Stimulated activated CD8-positive, alpha-beta memory T cell treated with anti-CD3 and anti-CD28 coated beads, Interleukin-7, amount 100 ng/mL, for 24 hours (primary cell): ENCODE data around the gene CARHSP1.
"Not testable (repeated sequence)": the region's sequence is repeated elsewhere in the genome, so short reads cannot be mapped to it uniquely, and the experiment has no call there.

Experiments
- DNase-seq: peaks from one replicate; pipeline ENCODE4 v3.0.0-alpha.2; 2020; ENCODE audit warnings: low read depth

The CARHSP1 gene

DNA sequence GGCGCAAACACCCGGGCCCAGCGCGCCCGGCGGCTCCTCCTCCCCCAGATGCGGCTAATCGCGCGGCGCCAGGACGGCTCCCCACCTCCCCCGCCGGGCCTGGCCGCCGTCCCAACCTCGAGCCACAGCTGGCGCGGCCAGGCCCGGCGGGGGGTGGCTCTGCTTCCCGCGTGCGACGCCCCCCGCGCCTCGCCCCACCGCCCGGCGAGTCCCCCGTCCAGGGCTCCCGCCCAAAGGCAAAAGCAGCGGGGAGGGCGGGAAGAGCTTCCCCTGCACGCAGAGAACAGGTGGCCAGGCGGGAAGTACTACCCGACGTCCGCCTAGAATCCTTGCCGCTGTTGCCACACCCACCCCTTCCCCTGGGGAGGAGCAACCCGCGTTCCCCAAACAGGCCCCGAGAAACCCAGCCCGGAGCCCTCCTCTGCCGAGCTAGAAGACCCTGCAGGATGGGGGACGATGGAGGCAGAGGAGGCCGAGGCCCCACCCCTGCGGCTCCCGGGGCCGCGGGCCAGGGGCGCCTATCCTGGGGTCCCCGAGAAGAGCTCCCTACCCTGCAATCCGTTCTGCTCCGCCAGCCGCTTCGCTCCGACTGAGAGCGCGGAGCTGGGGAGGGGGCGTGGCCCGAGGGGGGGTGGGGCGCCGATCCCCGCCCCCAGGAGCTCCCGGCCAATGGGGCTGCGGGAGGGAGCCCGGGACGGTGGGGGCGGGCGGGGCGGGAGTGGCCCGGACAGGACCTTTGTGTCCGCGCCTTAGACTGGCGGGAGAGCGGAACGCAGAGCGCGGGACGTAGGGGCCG lies at the start of gene CARHSP1:
Gene CARHSP1 (minus strand): TSS at position 591 of the 796 bp plus-strand sequence. CDS start 9,678 bp downstream, outside the sequence.
- peak; percentile 55 for DNase-seq

DNA sequence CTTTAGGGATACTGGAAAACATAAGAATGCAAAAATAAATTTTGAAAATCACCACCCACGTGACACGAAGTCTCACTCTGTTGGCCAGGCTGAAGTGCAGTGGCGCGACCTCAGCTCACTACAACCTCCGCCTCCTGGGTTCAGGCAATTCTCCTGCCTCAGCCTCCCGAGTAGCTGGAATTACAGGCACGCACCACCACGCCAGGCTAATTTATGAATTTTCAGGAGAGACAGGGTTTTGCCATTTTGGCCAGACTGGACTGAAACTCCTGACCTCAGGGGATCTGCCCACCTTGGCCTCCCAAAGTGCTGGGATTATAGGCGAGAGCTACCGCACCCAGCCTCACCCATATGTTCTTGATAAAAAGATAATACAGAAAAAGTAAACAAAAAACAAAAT lies 48.5 kb upstream of the CARHSP1 start:
- not testable (repeated sequence) for DNase-seq

DNA sequence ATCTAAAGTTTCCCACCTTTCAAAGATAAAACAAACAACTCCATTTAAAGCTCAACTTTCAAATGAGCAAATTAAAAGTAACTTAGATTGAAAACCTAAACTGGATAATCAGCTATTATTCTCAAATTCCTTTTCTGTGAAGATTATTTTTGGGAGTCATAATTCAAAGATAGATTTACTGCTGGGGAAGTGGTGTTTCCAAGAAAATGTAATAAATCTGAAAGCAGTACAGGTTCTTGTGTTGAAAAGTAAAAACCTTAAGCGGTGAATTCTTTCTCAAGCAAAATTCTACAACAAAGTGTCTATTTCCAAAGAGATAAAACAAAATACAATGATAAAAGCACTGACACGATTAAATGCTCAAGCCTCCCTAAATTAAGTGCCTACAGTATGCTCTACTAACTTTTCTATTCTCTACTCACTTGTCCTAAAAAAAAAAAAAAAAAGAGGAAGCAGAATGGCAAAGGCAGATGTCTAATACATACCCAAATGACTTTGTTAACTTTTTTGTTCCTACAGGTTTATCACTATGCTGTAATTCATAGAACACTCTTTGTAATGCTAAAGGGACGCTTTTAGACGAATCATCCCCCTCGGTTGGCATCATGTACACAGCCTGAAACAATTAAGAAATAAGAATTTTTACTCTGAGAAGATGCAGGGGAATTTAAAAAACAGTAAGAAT lies 47.9 kb upstream of the CARHSP1 start:
- no peak for DNase-seq

GRCh38 chr16:8915722-8916301 lies 47.0 kb upstream of the CARHSP1 start:
- no peak for DNase-seq

GRCh38 chr16:8914098-8914497 lies 45.3 kb upstream of the CARHSP1 start:
- DNase-seq: no peak

DNA sequence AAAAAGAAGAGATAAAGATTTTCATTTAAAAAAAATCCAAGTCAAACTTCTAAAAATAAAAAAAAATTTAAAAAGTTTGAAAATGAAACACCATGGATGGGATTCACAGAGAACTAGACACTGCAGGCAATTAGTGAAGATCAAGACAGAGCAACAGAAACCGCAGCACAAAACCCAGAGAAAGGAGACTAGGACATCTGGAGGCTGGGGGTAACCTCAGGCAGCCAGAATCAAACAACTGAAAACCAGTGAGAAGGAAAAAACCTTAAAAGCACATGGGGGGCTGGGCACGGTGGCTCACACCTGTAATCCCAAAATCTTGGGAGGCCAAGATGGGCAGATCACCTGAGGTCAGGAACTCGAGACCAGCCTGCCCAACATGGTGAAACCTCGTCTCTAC lies 44.0 kb upstream of the CARHSP1 start:
- no peak for DNase-seq

- DNase-seq: no peak
These were observed 42.0 kb upstream of the CARHSP1 start for GRCh38 chr16:8910811-8911210.

- no peak for DNase-seq
These were observed 40.1 kb upstream of the CARHSP1 start for GRCh38 chr16:8908810-8909468.

- no peak for DNase-seq
These were observed 38.3 kb upstream of the CARHSP1 start for GRCh38 chr16:8907096-8907495.

DNA sequence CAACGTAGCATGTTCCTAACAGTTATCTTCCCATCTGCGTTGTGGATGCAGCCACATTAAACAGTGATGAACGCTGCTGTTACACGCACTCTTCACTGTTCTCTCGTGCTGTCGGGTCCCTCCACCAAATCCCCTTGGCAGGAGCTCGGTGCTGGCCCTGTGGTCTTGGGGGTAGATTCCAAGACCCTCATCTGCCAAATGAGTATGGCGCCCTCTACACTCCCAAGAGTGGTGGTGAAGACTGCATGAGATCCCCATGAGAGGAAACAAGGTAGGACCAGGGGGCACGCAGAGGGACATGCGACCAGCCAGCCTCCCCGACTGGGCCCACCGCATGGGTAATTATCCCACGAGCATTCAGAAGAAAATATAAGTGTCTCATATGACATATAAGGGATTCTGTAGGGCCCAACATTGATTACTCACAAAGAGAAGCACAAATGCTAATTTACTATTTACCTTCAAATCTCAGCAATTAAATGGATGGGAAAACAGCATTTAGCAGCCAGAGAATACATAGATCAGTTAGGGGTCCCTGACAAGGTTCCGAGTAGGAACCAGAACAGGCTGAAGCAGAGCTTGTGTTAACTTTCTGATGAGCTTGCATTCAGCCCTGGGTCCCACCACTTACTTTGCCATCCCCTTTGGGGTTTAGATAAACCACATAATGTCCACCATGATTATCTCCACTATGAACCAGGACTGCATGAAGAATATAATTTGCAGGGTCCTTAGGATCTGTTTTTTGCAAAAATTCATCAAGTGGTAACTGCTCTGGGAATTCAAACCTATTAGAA lies 37.2 kb upstream of the CARHSP1 start:
- no peak for DNase-seq

- no peak for DNase-seq
These were observed 36.5 kb upstream of the CARHSP1 start for GRCh38 chr16:8905168-8905762.

- DNase-seq: no peak
These were observed 35.2 kb upstream of the CARHSP1 start for GRCh38 chr16:8904018-8904430.

DNA sequence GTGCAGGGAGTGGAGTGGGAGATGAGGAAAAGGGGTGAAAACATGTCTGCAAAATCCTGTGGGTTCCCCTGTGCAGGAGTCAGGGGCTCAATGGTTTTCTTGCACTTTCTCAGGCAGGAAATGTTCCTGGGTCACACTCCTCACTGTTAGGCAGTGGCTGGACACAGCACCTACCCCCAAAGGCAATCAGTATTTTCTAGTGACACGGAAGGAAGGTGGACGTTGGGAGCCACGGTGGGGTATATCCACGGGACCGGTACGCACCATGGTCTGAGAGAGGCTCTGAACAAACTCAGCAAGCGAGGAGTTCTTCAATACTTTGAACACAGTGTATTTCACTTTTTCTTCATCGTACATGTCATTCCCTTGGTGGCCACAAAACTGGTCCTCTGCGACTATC lies 34.2 kb upstream of the CARHSP1 start:
- no peak for DNase-seq

DNA sequence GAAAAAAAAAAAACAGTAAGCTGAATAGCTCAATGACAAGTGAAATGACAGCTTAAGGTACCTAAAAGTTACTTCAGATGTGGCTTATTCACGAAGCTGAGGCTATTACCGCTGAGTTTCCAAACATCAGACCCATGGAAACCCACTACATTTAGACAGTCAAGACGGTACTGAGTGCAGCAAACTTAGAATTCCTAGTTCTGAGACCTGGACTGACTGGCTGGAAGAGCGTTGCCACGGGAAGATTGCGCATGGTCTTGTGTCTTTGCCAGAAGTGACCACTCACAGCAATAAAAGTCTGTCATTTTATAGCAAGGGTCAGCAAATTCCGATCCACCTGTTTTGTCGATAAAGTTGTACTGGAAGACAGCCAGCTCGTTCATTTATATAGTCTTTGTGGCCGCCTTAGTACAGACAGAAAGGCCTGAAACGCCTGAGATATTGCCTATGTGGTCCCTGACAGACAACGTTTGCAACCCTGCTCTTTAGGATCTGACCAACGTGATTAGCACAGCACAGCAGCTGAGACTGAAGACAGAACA lies 32.6 kb upstream of the CARHSP1 start:
- DNase-seq: no peak

GRCh38 chr16:8900343-8900742 lies 31.5 kb upstream of the CARHSP1 start:
- DNase-seq: no peak

DNA sequence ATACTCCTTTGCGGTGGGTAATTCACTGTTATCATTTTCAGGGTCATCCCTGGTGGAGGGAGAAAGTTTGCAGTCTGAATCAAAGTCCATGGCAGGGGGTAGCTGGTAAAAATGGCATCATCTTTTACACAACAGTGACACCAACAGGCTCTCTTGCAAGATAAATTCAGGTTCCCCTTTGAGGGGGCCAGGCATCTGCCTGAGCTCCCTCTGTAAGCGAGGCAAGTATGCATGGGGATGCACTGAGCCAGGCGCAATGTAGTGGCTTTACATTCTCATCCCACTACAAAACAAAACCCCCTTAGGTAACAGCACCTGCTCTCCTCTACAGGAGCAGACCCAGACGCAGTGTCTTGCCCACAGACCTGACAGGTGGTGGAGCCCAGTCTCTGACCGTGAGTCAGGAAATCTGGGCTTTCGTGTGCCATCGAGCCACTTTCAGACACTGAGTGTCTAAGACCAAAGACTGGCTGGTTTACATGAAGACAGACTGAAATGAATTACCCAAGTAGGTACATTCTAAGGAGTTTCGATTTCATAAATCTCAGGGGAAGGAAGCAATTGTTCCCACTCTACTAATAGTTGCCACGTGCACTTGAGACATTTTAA lies 31.0 kb upstream of the CARHSP1 start:
- no peak for DNase-seq

- no peak for DNase-seq
These were observed 30.0 kb upstream of the CARHSP1 start for GRCh38 chr16:8898660-8899318.

DNA sequence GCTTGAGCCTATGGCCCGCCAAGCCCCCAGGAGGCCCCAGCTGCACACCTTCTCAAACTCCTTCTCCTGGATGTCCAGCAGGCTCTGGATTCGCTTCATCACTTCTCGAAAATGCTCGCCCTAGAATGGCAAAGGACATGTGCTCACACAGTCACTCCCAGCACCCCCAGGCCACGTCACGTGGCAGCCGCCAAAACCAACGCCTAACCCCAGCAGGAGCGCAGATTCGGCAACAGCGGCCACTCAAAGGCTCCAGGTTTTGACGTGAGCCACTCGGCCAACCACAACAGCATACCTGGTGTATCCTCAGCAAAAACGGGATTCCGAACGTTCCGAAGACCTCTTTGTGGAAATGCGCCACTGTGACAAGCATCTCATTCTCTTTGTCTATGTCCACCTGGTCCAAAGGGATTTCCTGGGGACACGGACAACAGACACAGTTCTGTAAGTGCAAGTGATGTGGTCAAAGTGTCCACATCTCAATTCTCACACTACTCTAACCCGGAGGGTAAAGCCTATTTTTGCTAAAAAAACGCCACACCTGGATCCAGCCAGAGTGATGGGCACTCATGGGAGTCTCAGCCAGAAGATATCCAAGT lies 26.0 kb upstream of the CARHSP1 start:
- no peak for DNase-seq

DNA sequence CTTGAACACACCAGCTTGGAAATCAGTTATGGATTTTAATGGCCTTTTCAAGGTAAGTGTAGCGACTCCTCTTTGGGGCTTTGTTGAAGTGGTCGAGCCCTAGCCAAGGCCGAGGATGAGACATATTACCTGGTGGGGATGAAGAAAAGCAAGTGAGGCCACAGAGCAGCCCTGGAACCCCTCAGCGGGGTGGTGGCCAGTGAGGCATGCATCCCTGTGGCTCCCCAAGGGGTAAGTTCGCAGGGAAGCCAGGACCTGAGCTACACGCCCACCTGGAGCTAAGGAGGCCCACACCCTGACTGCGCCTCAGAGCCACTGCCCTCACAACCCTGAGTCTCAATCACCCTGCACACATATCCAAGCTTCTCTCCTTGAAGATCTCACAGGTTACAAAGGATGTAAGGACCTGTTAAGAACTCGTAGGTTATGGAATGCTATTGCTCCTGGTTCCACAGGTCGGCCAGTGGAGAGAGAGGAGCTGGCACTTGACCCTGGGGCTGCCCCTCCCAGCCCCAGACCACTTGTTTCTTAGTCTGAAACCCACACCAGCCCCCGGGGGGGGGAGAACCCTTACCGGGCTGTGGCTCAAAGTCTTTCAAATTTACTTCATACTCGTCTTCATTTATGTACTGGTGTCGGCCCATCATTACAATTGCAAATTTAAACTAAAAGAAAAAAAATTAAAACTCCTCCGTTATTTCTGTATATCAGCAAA lies 25.3 kb upstream of the CARHSP1 start:
- no peak for DNase-seq
